HG03103 (cell line): ENCODE data around the gene CA5A.
"Not testable (repeated sequence)": the region's sequence is repeated elsewhere in the genome, so short reads cannot be mapped to it uniquely, and the experiment has no call there.

Source experiments
- ATAC-seq: cut with Tn5 transposase; IDR thresholded peaks from one replicate; pipeline ENCODE4 v1.9.1; 2021; ENCODE audit warnings: low read depth; ENCODE audit not compliant: unreplicated experiment

Gene CA5A

DNA sequence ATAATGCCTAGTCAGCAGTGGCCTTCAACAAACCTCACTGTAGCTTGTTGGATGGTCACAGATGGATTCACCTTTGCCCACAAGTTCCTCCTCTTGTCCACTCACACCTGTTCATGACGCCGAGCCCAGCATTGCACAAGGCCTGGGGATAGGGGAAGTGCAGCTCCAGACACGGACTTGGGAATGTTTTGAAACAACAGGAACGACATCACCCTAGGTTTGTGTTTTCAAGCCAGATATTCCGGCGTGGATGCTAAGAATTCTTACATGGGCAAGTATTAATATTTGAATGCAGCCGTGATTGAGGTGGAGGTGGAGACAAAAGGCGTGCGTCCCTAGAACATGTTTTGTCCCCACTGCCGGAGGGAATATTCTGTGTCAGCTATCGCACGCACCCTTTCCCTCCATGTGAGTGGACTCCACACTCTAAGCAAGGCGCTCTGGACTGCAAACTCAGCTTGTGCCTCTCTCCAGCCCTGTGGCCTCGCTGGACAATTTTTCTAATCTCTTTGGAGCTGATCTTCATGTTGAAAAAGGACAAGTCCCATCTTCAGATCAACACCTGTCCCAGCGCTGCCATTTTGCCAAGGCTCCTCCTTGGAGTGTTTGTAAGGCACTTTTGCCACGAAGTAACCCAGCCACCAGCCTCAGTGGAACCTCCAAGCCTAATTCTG, 12.9 kb upstream of the CA5A start:
- ATAC-seq = no peak

DNA sequence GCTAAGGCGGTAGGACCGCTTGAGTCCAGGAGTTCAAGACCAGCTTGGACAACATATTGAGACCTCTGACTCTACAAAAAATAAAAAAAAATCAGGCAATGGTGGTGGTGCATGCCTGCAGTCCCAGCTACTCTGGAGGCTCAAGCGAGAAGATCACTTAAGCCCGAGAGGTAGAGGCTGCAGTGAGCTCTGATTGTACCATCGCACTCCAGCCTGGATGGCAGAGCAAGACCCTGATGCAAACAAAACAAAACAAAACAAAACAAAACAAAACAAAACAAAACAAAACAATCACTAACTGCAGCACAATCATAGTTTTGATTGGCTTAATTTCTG, 12.4 kb upstream of the CA5A start:
- no peak for ATAC-seq

DNA sequence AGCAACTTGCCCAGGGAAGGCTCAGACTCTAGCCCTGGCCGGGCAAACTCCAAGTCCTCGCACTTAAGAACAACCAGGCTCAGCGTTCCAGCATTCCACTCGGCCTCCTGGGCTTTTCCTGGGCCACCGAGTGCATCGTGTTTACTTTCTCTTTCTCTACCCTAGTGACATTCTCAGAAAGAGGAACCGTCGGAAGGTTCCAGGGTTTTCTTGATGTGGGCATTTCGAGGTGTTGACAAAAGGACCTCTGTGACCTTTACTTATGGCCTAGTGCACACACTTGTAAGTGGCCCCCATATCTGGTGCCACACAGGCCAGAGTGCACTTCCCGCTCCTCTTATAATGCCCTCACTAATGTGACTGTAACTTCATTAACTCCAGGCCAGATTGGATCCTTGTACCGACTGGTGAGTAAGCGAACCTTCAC, 11.8 kb upstream of the CA5A start:
- no peak for ATAC-seq

DNA sequence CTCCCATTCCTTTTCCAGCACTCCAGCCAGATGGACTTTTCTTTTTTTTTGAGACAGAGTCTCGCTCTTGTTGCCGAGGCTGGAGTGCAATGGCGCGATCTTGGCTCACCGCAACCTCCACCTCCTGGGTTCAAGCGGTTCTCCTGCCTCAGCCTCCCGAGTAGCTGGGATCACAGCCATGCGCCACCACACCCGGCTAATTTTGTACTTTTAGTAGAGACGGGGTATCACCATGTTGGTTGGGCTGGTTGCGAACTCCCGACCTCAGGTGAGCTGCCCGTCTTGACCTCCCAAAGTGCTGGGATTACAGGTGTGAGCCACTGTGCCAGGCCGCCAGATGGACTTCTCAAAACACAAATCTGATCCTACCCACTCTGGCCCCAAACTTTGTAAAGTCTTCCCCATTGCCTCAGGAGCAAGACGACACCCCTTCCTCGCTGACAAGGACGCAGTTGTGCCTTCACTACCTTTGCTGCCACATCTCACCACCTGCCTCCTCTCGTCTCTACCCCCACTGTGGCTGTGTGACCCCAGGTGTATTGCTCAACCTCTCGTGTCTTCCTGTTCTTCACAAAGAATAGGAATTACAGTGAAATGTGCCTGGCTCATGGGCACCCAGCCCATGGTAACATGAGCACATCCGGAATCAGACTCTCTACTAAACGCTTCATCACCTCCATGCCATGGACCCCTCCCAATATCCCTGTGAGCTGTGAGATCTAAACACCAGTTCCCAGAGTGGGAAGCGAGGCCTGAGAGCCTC, 11.2 kb upstream of the CA5A start:
- no peak for ATAC-seq

DNA sequence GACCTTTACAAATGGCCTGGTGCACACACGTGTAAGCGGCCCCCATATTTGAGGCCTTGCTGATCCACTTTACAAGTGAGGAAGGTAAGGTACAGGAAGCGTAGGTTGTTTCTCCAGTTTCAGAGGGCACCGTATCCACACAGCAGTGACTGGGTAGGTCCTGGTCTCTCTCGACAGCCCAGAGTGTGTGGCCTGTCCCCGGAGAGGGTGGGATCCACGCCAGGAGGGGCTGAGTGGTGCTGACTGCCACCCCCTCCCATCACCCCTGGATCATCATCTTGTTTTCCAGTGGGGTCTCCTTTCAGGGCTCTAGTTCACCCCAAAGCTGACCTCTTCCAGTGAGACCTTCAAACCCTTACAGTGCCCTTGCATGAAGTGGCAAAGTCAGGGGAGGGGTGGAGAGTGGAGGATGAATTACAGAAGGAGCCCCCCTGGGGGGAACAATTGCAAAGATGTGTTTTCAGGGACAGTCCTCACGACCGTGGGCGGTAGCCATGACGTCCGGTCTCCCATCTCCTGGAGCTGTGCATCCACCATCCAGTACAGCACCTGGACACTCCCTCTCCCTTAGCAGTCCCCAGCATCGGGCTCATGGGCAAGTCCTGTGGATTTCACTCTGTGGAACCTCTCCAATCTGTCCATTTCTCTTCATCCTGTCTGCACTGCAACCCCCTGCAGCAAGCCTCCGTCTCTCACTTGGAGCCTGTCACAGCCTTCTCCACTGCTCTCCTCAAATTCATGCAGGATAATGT, 10.4 kb upstream of the CA5A start:
- no peak for ATAC-seq

DNA sequence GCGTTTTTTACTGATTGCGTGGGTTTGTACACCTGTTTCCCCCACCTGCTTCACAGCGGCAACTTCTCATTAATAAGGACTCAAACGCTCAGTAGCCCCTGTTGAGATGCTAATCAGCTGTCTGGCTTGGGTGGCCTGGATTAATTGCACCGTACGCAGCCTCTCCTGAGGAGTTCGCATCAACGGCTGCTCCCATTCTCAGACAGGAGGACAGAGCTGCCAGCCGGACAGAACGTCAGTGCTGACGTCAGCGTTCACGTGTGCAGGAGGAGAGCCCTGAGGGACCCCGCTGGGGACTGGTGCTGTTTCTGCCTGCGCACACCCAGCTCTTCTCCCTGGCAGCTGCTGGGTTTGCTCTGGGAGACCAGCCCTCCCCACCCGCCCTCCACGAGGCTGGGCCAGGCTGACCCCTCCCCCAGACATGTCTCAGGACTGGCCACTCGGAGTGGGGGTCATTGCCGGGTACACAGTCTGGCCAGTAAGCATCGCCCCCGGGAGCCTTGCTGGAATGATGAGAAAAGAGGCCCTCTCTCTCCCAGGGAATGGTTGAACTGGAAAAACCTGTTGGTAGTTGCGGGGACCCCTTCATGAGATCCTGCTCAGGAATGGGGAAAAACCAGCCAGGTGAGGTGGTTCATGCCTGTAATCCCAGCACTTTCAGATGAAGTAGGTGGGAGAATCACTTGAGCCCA, 9.2 kb upstream of the CA5A start:
- no peak for ATAC-seq

DNA sequence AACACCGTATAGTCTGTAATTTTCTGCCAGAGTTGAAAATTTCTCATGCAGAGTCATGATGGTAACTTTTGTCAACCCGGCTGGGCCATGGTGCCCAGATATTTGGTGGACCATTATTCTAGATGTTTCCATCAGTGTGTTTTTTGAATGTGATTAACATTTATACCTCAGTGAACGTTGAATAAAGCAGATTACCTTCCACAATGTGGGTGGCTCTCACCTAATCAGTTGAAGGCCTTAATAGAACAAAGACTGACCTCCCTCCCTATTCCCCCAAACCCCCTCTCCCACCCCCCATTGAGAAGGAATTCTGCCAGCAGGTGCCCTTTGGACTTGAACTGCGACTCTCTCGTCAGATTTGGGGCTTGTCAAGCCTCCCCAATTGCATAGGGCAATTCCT, 6.4 kb upstream of the CA5A start:
- ATAC-seq = no peak

DNA sequence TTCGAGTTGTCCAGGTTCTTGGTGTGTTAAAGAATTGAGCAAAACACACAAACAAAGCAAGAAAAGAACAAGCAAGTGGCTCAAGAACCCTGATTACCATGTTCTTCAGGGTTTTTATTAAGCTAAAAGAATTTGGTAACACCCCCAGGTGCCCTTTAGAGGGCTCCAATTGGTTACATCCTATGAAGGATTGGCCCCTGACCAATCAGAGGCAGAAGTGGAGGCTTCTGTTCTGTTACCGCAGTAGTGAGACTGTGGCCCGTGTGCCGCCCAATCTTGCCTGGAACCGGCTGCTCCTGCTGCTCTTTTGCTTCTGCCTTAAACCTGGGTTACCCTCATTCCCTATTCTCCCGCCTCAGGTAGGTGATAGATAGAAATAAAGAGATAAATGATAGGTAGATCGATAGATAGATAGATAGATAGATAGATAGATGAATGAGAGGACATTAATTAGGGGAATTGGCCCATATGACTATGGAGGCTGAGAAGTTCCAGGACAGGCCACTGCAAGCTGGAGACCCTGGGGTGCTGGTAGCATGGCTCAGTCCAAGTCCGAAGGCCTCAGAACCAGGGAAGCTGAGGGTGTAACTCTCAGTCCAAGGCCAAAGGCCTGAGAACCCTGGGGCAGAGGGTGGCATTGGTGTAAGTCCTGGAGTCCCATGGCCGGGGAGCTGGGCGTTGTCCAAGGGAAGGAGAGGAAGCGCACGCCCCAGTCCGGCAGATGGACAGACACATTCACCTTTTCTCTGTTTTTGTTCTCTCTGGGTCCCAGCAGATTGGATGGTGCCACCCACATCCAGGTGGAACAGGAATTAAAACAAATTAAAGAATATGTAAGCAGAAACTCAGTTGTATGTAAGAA, 3.5 kb upstream of the CA5A start:
- ATAC-seq = no peak

DNA sequence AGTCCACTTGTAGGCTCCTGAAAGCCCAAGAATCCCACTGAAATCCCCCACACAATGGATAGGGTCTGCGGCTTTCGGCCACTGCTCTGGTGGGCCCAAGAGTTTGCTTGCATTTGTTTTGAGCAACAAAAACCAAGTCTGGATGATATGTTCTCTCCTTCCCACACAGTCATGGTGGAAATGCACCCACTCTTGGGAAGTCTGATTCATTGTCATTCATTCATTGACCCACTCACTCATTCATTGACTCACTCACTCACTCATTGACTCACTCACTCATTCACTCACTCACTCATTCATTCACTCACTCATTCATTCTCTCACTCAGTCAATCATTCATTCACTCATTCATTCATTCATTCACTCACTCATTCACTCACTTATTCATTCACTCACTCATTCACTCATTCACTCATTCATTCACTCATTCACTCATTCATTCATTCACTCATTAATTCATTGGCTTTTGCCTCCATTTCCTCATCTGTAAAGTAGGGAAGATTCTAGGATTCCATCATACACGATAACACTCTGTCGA, 2.2 kb upstream of the CA5A start:
- ATAC-seq = no peak

DNA sequence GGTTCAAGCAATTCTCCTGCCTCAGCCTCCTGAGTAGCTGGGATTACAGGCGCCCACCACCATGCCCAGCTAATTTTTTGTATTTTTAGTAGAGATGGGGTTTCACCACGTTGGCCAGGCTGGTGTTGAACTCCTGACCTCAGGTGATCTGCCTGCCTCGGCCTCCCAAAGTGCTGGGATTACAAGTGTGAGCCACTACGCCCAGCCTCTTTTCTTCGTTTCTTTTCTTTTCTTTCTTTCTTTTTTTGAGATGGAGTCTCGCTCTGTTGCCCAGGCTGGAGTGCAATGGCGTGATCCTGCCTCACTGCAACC, 858 bp upstream of the CA5A start:
- ATAC-seq = not testable (repeated sequence)

DNA sequence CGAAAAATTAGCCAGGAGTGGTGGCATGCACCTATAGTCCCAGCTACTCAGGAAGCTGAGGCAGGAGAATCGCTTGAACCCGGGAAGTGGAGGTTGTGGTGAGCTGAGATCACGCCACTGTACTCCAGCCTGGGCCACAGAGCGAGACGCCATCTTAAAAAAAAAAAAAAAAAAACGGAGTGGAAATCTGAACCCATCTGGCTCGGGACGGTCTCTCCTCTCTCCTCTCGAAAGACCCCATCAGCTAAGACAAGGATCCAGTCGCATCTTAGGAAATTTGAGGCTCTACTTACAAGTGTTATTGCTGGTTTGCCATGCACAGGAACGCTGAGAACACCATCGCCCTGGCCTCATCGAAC, 334 bp downstream of the CA5A start:
- not testable (repeated sequence) for ATAC-seq

DNA sequence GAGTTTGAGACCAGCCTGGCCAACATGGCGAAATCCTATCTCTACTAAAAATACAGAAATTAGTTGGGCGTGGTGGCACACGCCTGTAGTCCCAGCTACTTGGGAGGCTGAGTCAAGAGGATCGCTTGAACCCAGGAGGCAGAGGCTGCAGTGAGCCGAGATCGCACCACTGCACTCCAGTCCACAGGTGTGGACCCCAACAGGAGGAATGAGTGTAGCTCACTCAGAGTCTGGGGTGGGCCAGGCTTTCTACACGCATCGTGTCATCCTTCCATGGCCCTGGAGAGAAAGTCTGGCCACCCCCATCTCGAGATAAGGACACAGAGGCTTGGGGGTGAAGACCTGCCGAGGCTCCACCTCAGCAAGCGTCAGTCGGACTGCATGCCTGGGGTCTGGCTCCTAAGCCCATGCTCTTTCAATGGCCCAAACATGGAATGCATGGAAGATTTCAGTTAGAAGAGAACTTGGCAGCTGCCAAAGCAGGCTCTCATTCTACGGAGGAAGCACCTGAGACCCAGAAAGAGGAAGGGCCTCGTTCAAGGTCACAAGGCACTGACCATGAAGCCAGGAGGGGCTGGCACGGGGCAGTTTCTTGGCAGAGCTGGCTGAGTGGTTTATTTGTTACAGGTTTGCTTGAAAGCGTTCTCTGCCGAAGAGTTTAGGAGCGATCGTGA, 1.4 kb downstream of the CA5A start:
- not testable (repeated sequence) for ATAC-seq

DNA sequence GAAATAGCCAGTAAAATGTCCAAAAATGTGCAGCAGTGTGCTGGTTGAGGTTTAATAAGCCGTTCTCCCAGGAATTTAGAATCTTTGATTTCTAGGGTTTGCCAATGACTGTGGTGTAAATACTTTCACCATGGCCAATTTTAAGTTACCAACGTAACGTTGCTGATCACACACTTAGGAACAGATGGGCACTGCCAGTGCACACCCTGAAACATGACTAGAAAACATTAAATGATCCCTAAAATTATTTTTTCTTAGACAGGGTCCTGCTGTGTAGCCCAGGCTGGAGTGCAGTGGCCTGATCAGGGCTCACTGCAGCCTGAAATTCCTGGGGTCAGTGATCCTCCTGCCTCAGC, 3.2 kb downstream of the CA5A start:
- ATAC-seq = no peak

DNA sequence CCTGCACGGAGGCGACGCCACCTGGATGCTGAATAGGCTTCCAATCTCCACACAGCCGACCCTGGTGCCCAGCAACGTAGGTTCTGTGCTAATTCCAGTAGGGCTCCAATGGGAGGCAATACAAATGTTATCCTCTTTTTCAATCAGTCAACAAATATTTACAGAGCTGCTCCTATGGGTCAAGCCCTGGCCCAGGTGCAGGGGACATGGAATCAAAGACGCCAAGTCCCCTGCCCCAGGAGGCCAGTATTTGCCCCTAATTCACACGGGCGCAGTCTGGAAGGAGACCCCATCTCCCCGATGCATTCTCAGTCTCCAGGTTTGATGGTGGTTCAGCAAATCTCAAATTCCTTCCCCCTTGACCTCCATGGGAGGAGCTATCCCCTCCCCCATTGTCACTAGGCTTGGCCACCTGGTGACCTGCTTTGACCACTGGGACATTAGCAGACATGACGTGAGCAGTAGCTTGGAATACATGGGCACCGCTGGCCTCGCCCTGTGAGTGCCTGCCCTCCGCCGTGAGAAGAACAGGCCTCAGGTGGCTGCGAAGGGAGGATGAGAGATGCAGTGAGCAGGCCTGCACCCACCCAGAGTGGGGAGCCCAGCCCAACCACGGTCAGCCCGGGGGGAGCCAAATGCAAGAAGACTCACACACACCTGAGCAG, 3.7 kb downstream of the CA5A start:
- not testable (repeated sequence) for ATAC-seq

DNA sequence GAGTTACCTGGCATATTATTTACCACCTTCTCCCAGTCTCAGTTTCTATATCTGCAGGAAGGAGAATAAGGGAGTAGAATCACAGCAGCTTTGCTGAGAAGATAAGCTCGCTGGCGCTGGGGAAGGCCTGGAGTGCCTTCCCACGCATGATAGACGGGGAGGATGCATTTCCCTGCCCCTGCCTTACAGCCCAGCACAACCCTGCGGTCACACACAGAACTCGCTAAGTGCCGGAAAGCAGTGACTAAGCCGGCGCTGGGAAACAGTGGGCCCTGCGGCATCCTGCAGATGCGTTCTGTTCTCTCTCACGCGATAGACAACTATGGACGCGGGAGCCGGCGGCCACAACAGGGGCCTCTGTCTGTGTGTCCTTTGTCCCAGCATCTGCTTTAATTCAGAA, 4.8 kb downstream of the CA5A start:
- ATAC-seq = no peak

DNA sequence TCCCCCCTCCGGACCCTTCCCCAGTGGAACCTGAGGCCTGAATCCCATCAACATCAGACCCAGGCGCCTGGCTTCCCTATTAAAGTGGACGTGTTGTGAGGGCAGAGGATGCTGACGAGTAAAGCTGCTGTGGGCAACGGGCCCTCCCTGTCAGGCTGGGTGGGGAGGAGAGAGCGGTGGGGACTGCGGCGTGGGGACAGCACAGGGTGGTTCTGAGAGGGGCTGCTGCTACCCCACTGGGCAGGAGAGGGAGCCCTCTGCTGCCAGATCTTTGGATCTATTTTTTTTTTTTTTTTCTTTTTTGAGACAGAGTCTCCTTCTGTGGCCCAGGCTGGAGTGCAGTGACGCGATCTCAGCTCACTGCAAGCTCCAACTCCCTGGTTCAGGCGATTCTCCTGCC, 5.9 kb downstream of the CA5A start:
- ATAC-seq = no peak

DNA sequence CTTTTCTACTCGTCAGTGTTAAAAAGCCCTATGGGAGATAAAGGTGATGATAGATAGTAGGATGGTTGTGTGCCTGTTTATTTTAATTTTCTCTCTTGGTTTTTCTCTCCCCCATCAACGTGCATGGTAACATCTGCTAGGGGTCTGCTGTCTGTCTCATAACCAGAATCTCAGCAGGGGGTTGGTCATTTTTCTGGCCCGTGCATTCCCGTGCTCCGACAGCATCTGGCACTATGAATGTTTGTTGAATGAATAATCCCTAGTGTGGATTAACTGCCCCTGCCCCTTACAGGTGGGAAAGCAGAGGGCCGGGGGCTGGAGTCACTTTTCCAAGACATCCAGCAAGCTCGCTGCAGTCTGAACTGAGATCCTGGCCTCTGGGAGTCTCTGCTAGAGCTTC, 6.3 kb downstream of the CA5A start:
- ATAC-seq = no peak

DNA sequence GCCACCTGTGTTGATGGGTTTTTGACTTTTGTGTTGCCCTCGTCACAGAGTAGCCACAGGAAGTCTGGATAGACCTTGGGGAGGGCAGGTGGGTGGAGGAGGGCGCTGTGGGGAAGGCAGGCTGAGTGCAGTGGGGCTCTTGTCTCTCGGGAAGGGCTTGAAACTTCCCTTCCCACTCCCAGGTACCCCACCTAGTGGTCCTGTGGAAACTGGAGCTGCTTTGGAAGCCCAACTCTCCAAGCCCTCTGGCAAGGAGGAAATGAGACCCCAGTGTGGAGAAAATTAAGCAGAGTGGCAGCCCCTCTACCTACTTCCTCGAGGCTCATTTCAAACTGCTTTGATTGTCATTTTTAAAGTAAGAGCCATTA, 9.2 kb downstream of the CA5A start:
- no peak for ATAC-seq
